ENCODE measurements around the gene ADAP2.

DNA sequence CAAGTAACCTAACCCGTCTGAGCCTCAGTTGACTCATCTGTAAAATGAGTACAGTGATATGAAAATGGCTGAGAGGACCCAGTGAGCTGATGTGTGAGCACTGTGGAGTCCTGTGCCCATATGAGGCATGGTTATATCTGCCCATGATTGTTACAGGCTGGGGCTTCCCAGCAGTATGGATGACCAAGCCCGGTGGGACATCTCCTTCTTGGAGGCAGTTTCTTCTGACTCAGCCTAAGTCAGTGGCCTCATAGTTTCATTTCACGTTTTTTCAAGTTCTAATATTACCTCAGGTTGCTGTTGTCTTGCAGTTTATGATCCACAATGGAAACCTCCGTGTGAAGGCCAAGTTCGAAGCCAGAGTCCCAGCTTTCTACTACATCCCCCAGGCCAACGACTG lies 4.8 kb downstream of the ADAP2 start:
- TF ChIP-seq, protein P1, sequence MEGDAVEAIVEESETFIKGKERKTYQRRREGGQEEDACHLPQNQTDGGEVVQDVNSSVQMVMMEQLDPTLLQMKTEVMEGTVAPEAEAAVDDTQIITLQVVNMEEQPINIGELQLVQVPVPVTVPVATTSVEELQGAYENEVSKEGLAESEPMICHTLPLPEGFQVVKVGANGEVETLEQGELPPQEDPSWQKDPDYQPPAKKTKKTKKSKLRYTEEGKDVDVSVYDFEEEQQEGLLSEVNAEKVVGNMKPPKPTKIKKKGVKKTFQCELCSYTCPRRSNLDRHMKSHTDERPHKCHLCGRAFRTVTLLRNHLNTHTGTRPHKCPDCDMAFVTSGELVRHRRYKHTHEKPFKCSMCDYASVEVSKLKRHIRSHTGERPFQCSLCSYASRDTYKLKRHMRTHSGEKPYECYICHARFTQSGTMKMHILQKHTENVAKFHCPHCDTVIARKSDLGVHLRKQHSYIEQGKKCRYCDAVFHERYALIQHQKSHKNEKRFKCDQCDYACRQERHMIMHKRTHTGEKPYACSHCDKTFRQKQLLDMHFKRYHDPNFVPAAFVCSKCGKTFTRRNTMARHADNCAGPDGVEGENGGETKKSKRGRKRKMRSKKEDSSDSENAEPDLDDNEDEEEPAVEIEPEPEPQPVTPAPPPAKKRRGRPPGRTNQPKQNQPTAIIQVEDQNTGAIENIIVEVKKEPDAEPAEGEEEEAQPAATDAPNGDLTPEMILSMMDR (IDR thresholded peaks at IDR 0.05) = no peak
- TF ChIP-seq POLR2A (IDR thresholded peaks at IDR 0.05) = no peak
